Adrenal gland (tissue), 12 donors: Measurements from ENCODE around the gene VTN. TPM values are rescaled to one million over a fixed set of nuclear protein-coding genes. Genes with fewer than 3 reads are reported as not detected.

Experiments used
- DNase-seq, 7 donors: peaks; one replicate each; pipeline ENCODE4 v3.0.0-alpha.2; 2019 to 2020
- H3K27ac ChIP-seq, 5 donors: fragments of 200-600 bp; sonication (generic) in 4 of 5; 1 replicate in 3 of 5; 2 replicates in 2 of 5; pipeline versions ENCODE4 v1.5.1 to v1.8.0; 2016 to 2020; ENCODE audit warnings: mild to moderate bottlenecking in 1 of 5
- H3K27me3 ChIP-seq: fragments of 200-600 bp; 2 replicates; pipeline ENCODE4 v1.8.0; 2021
- H3K36me3 ChIP-seq, 2 donors: fragments of 200-600 bp; replicated peaks in 1 of 2; 1 replicate in 1 of 2; 2 replicates in 1 of 2; pipeline versions ENCODE4 v1.5.1 to v1.8.0; 2018 to 2022
- H3K4me1 ChIP-seq, 2 donors: fragments of 200-600 bp; replicated peaks in 1 of 2; 1 replicate in 1 of 2; 2 replicates in 1 of 2; pipeline versions ENCODE4 v1.5.1 to v1.8.0; 2018 to 2021
- H3K4me3 ChIP-seq, 4 donors: fragments of 200-600 bp; sonication (generic) in 3 of 4; one replicate each; pipeline ENCODE4 v1.5.1; 2016 to 2018
- H3K9me3 ChIP-seq, 3 donors: fragments of 200-600 bp; sonication (generic) in 1 of 3; replicated peaks in 1 of 3; 1 replicate in 2 of 3; 2 replicates in 1 of 3; pipeline versions ENCODE4 v1.5.1 to v1.8.0; 2016 to 2021
- CTCF ChIP-seq, 6 experiments: fragments of 450-650 bp in 4 of 6; fragments of 200-600 bp in 2 of 6; sonication (generic) in 1 of 6; IDR thresholded peaks; 1 replicate in 5 of 6; 2 replicates in 1 of 6; pipeline versions ENCODE4 v1.5.1 to v1.8.0; 2016 to 2021; ENCODE audit warnings: antibody characterized with exemption in 6 of 6, mild to moderate bottlenecking in 2 of 6, moderate library complexity in 1 of 6
- POLR2A ChIP-seq, 2 donors: fragments of 450-650 bp; IDR thresholded peaks; one replicate each; pipeline ENCODE4 v1.6.1; 2017; ENCODE audit warnings: antibody characterized with exemption in 2 of 2, mild to moderate bottlenecking in 2 of 2, moderate library complexity in 1 of 2
- WGBS, 4 donors: extraction: QIAGEN DNeasy Blood & Tissue Kit in 2 of 4; methylation state at CpG; one replicate each; pipeline versions ENCODE4 v1.1.5 to v1.1.7; 2013 to 2017; 5-methylcytosine and 5-hydroxymethylcytosine counted together
- intact Hi-C, 2 donors: fragments of 100-400 bp; cut with DNase I; formaldehyde crosslinking; loops; one replicate each; pipeline versions ENCODE4 v1.14.1 to v1.15.0; 2022 to 2023
- polyA plus RNA-seq, 3 donors: library from polyadenylated mRNA; stranded (reverse); fragments of 200-250 nt in 2 of 3; fragments of 350-450 nt in 1 of 3; fragmentation: Illumina TruSeq in 1 of 3; extraction: RNeasy Lipid Tissue Mini Kit (QIAGEN cat#74804) in 1 of 3; gene quantifications; one replicate each; pipeline ENCODE4 v1.2.3, GENCODE V29; 2013 to 2014
- total RNA-seq, 9 donors: library from RNA; depleted of rRNA in 4 of 9; stranded (reverse); fragments of >200 nt in 4 of 9; fragments of 120-200 nt in 1 of 9; fragmentation: NEBNext Ultra II Directional in 1 of 9; extraction: Animal tissue kit (Norgen Biotek cat#: 25700) in 1 of 9; gene quantifications; one replicate each; pipeline versions ENCODE4 v1.1.0 to v1.2.4, GENCODE V29; 2013 to 2023
- donor health status: healthy with polysubstance abuse.
- donor health status: Bipolar disorder and iron deficiency.
- donor health status: DM: yes; HTN: yes; CAD: no.
- donor health status: DM: no; HTN: no; CAD: no.
- donor health status: DM: no; HTN: no; CAD: no.
- donor health status: DM: yes; HTN: yes; CAD: no.

Gene VTN
- total and polyA plus RNA-seq, 12 donors: 5.5 to 470 (median 180) TPM

GRCh38 chr17:28385406-28385805 is 15.3 kb upstream of the VTN start:
- TF ChIP-seq POLR2A (IDR thresholded peaks at IDR 0.05) (no peak), CTCF (IDR thresholded peaks at IDR 0.05) (no peak)
- WGBS, 4 donors: 80 to 92% (median 83%) methylated on average over 6 to 8 of the region's 8 CpGs
- Histone ChIP-seq H3K36me3 (peaks cover 0 to 33% of the 10 kb centered on the region in 2 donors), H3K27ac (no peak overlapping the region), H3K9me3 (no peaks in the 10 kb centered on the region), H3K27me3 (no peaks in the 10 kb centered on the region), H3K4me1 (no peaks in the 10 kb centered on the region), H3K4me3 (peak overlapping the region in 1 of 4 donors; percentile 51)
- DNase-seq: peak in 2 of 7 donors; percentile 13 to 17
- intact Hi-C loops: no loop called here

GRCh38 chr17:28385037-28385400 is 14.9 kb upstream of the VTN start:
- peak overlapping the region in 1 of 4 donors; percentile 51 for H3K4me3 ChIP-seq
- WGBS, 4 donors: 60 to 69% (median 67%) methylated on average over 5 to 29 of the region's 29 CpGs
- H3K36me3 ChIP-seq: peaks cover 0 to 29% of the 10 kb centered on the region in 2 donors

GRCh38 chr17:28384281-28385036 is 14.4 kb upstream of the VTN start:
- no peak for TF ChIP-seq POLR2A (IDR thresholded peaks at IDR 0.05)
- TF ChIP-seq CTCF (IDR thresholded peaks at IDR 0.05): no peak
- Histone ChIP-seq H3K27ac (no peak overlapping the region), H3K4me3 (peak overlapping the region in 1 of 4 donors; percentile 51), H3K9me3 (no peaks in the 10 kb centered on the region), H3K4me1 (no peaks in the 10 kb centered on the region), H3K36me3 (peaks cover 0 to 24% of the 10 kb centered on the region in 2 donors), H3K27me3 (no peaks in the 10 kb centered on the region)
- DNase-seq: peak in 3 of 7 donors; percentile 34 to 46 (median 42)
- intact Hi-C loops: no loop called here
- WGBS, 4 donors: 52 to 75% (median 59%) methylated on average over 11 to 56 of the region's 56 CpGs

More at GRCh38 chr17:28385037-28385400, 14.9 kb upstream of the VTN start:
- intact Hi-C loops: no loop called here
- Histone ChIP-seq H3K4me1 (no peaks in the 10 kb centered on the region), H3K9me3 (no peaks in the 10 kb centered on the region), H3K27ac (no peak overlapping the region), H3K27me3 (no peaks in the 10 kb centered on the region)
- TF ChIP-seq CTCF (IDR thresholded peaks at IDR 0.05): no peak
- no peak for TF ChIP-seq POLR2A (IDR thresholded peaks at IDR 0.05)
- DNase-seq: peak in 1 of 7 donors; percentile 15

GRCh38 chr17:28381141-28381825 is 11.2 kb upstream of the VTN start:
- 40 to 66% (median 47%) methylated on average over 17 to 72 of the region's 72 CpGs for WGBS, 4 donors
- Histone ChIP-seq H3K4me1 (no peaks in the 10 kb centered on the region), H3K4me3 (no peak overlapping the region), H3K9me3 (no peaks in the 10 kb centered on the region), H3K27me3 (no peaks in the 10 kb centered on the region), H3K27ac (no peak overlapping the region), H3K36me3 (no peaks in the 10 kb centered on the region)
- no peak for TF ChIP-seq POLR2A (IDR thresholded peaks at IDR 0.05)
- no peak for TF ChIP-seq CTCF (IDR thresholded peaks at IDR 0.05)
- no peak for DNase-seq
- intact Hi-C loops: no loop called here
